Activated naive CD8-positive, alpha-beta T cell treated with anti-CD3 and anti-CD28 coated beads, Interleukin-2, amount 50 U/mL, for 24 hours (primary cell): ENCODE results near the gene ITSN1.
"Not testable (repeated sequence)": the region's sequence is repeated elsewhere in the genome, so short reads cannot be mapped to it uniquely, and the experiment has no call there.

ENCODE experiments used
- ATAC-seq: fragments of 150-1000 bp; cut with Tn5 transposase; one replicate; pipeline ENCODE4 v1.10.0; 2021
- DNase-seq: peaks from one replicate; pipeline ENCODE4 v3.0.0; 2021
- H3K27ac Mint-ChIP-seq: one replicate; pipeline ENCODE4 v1.8.0; 2021; ENCODE audit warnings: mild to moderate bottlenecking, mixed read lengths
- H3K27me3 Mint-ChIP-seq: one replicate; pipeline ENCODE4 v1.8.0; 2021; ENCODE audit warnings: mixed read lengths
- H3K36me3 Mint-ChIP-seq: one replicate; pipeline ENCODE4 v1.8.0; 2021; ENCODE audit warnings: low read depth, mixed read lengths
- H3K4me1 Mint-ChIP-seq: one replicate; pipeline ENCODE4 v1.8.0; 2021; ENCODE audit warnings: mixed read lengths
- H3K4me3 Mint-ChIP-seq: one replicate; pipeline ENCODE4 v1.8.0; 2021; ENCODE audit warnings: mild to moderate bottlenecking, moderate library complexity, mixed read lengths
- H3K9me3 Mint-ChIP-seq: one replicate; pipeline ENCODE4 v1.8.0; 2021; ENCODE audit warnings: mixed read lengths

Gene ITSN1

GRCh38 chr21:33642027-33642895 is at the start of gene ITSN1:
Gene ITSN1, plus strand, starts transcription at chr21:33642501. Its CDS starts 76,328 bp downstream, at chr21:33718829.
- H3K4me1 Mint-ChIP-seq: peaks cover 15% of the 10 kb centered on the region
- DNase-seq (peak; percentile 100), ATAC-seq (peak; percentile 92)
- H3K9me3 Mint-ChIP-seq: no peaks in the 10 kb centered on the region
- peaks cover 24% of the 10 kb centered on the region for H3K27me3 Mint-ChIP-seq
- H3K27ac Mint-ChIP-seq: peak within 1 kb of the TSS; percentile 93
- peak within 1 kb of the TSS; percentile 87 for H3K4me3 Mint-ChIP-seq
- peaks cover 2% of the 10 kb centered on the region for H3K36me3 Mint-ChIP-seq

- Mint-ChIP-seq H3K27me3 (no peaks in the 10 kb centered on the region), H3K27ac (no peak overlapping the region), H3K4me1 (no peaks in the 10 kb centered on the region), H3K4me3 (no peak overlapping the region), H3K36me3 (peaks cover 18% of the 10 kb centered on the region), H3K9me3 (no peaks in the 10 kb centered on the region)
- ATAC-seq (no peak), DNase-seq (no peak)
These were observed 44.2 kb upstream of the ITSN1 start for GRCh38 chr21:33598051-33598450.

- DNase-seq (no peak), ATAC-seq (no peak)
- Mint-ChIP-seq H3K27ac (no peak overlapping the region), H3K36me3 (peaks cover 10% of the 10 kb centered on the region), H3K9me3 (no peaks in the 10 kb centered on the region), H3K27me3 (no peaks in the 10 kb centered on the region), H3K4me3 (no peak overlapping the region), H3K4me1 (no peaks in the 10 kb centered on the region)
These were observed 33.7 kb upstream of the ITSN1 start for GRCh38 chr21:33608559-33608958.

GRCh38 chr21:33611006-33611744 is 31.1 kb upstream of the ITSN1 start:
- Mint-ChIP-seq H3K27me3 (no peaks in the 10 kb centered on the region), H3K4me3 (no peak overlapping the region), H3K36me3 (peaks cover 10% of the 10 kb centered on the region), H3K4me1 (no peaks in the 10 kb centered on the region), H3K9me3 (no peaks in the 10 kb centered on the region), H3K27ac (no peak overlapping the region)
- no peak for ATAC-seq
- DNase-seq: no peak

GRCh38 chr21:33617565-33617964 is 24.7 kb upstream of the ITSN1 start:
- not testable (repeated sequence) for H3K27me3 Mint-ChIP-seq, DNase-seq, ATAC-seq, H3K9me3 Mint-ChIP-seq, H3K4me3 Mint-ChIP-seq, H3K4me1 Mint-ChIP-seq, H3K27ac Mint-ChIP-seq
- H3K36me3 Mint-ChIP-seq: peaks cover 15% of the 10 kb centered on the region

GRCh38 chr21:33618407-33618806 is 23.9 kb upstream of the ITSN1 start:
- DNase-seq (no peak), ATAC-seq (no peak)
- Mint-ChIP-seq H3K9me3 (no peaks in the 10 kb centered on the region), H3K36me3 (peaks cover 14% of the 10 kb centered on the region), H3K4me1 (no peaks in the 10 kb centered on the region), H3K27me3 (no peaks in the 10 kb centered on the region), H3K4me3 (no peak overlapping the region), H3K27ac (no peak overlapping the region)

- H3K4me3 Mint-ChIP-seq: no peak overlapping the region
- ATAC-seq (no peak), DNase-seq (no peak)
- no peaks in the 10 kb centered on the region for H3K4me1 Mint-ChIP-seq
- H3K36me3 Mint-ChIP-seq: peaks cover 16% of the 10 kb centered on the region
- H3K9me3 Mint-ChIP-seq: no peaks in the 10 kb centered on the region
- no peaks in the 10 kb centered on the region for H3K27me3 Mint-ChIP-seq
- no peak overlapping the region for H3K27ac Mint-ChIP-seq
These were observed 22.6 kb upstream of the ITSN1 start for GRCh38 chr21:33619726-33620125.

- no peaks in the 10 kb centered on the region for H3K27me3 Mint-ChIP-seq
- DNase-seq (no peak), ATAC-seq (no peak)
- no peaks in the 10 kb centered on the region for H3K9me3 Mint-ChIP-seq
- H3K4me1 Mint-ChIP-seq: no peaks in the 10 kb centered on the region
- H3K36me3 Mint-ChIP-seq: peaks cover 17% of the 10 kb centered on the region
- no peak overlapping the region for H3K4me3 Mint-ChIP-seq
- H3K27ac Mint-ChIP-seq: no peak overlapping the region
These were observed 20.0 kb upstream of the ITSN1 start for GRCh38 chr21:33622253-33622652.

GRCh38 chr21:33626151-33626550 is 16.1 kb upstream of the ITSN1 start:
- not testable (repeated sequence) for H3K4me3 Mint-ChIP-seq, H3K27ac Mint-ChIP-seq, H3K9me3 Mint-ChIP-seq, H3K27me3 Mint-ChIP-seq, DNase-seq, H3K4me1 Mint-ChIP-seq, ATAC-seq
- H3K36me3 Mint-ChIP-seq: peaks cover 21% of the 10 kb centered on the region

GRCh38 chr21:33634254-33634653 is 8.0 kb upstream of the ITSN1 start:
- H3K27ac Mint-ChIP-seq: no peak overlapping the region
- peaks cover 9% of the 10 kb centered on the region for H3K4me1 Mint-ChIP-seq
- DNase-seq (no peak), ATAC-seq (no peak)
- no peak overlapping the region for H3K4me3 Mint-ChIP-seq
- H3K9me3 Mint-ChIP-seq: no peaks in the 10 kb centered on the region
- H3K36me3 Mint-ChIP-seq: peaks cover 20% of the 10 kb centered on the region
- H3K27me3 Mint-ChIP-seq: no peaks in the 10 kb centered on the region

- H3K4me3 Mint-ChIP-seq: peak overlapping the region; percentile 87
- ATAC-seq (no peak), DNase-seq (no peak)
- H3K4me1 Mint-ChIP-seq: peaks cover 22% of the 10 kb centered on the region
- H3K27me3 Mint-ChIP-seq: peaks cover 23% of the 10 kb centered on the region
- no peaks in the 10 kb centered on the region for H3K9me3 Mint-ChIP-seq
- H3K27ac Mint-ChIP-seq: peak overlapping the region; percentile 93
- H3K36me3 Mint-ChIP-seq: peaks cover 7% of the 10 kb centered on the region
These were observed 1.5 kb upstream of the ITSN1 start for GRCh38 chr21:33640697-33641351.

GRCh38 chr21:33641352-33642026 is 812 bp upstream of the ITSN1 start, which contains the start of gene CRYZL1:
Gene CRYZL1, minus strand, starts transcription at chr21:33641741. Its CDS starts 10,190 bp downstream, at chr21:33631551.
- H3K27me3 Mint-ChIP-seq: peaks cover 24% of the 10 kb centered on the region
- peaks cover 20% of the 10 kb centered on the region for H3K4me1 Mint-ChIP-seq
- H3K27ac Mint-ChIP-seq: peak within 1 kb of the TSS; percentile 93
- H3K36me3 Mint-ChIP-seq: peaks cover 6% of the 10 kb centered on the region
- H3K9me3 Mint-ChIP-seq: no peaks in the 10 kb centered on the region
- ATAC-seq (peak; percentile 87), DNase-seq (peak; percentile 99)
- peak within 1 kb of the TSS; percentile 87 for H3K4me3 Mint-ChIP-seq

GRCh38 chr21:33642896-33643657 is 776 bp downstream of the ITSN1 start:
- H3K4me1 Mint-ChIP-seq: peaks cover 13% of the 10 kb centered on the region
- peaks cover 24% of the 10 kb centered on the region for H3K27me3 Mint-ChIP-seq
- no peak overlapping the region for H3K27ac Mint-ChIP-seq
- no peak for ATAC-seq
- peak overlapping the region; percentile 82 for H3K4me3 Mint-ChIP-seq
- no peaks in the 10 kb centered on the region for H3K36me3 Mint-ChIP-seq
- no peaks in the 10 kb centered on the region for H3K9me3 Mint-ChIP-seq
- peak; percentile 33 for DNase-seq
